GM23248 (cell line): ENCODE results near the gene EAPP.
"Not testable (repeated sequence)": the region's sequence is repeated elsewhere in the genome, so short reads cannot be mapped to it uniquely, and the experiment has no call there.

Experiments used
- EZH2 ChIP-seq: fragments of 200-600 bp; sonication (generic); IDR thresholded peaks from 2 replicates; pipeline ENCODE4 v1.6.1; 2018; ENCODE audit warnings: antibody characterized with exemption, mild to moderate bottlenecking; ENCODE audit not compliant: insufficient read depth, poor library complexity, severe bottlenecking
- EZH2phosphoT487 ChIP-seq: fragments of 200-600 bp; sonication (generic); IDR thresholded peaks from 2 replicates; pipeline ENCODE4 v1.6.1; 2018; ENCODE audit warnings: antibody characterized with exemption, moderate library complexity, mild to moderate bottlenecking, low read depth; ENCODE audit not compliant: insufficient read depth

- not testable (repeated sequence) for TF ChIP-seq EZH2, EZH2phosphoT487
Measured at GRCh38 chr14:34540181-34541059, 919 bp upstream of the EAPP start.
